ENCODE results near the gene CCN5.

GRCh38 chr20:44709380-44709779, 5.8 kb upstream of the CCN5 start:
- no peak for TF ChIP-seq EZH2phosphoT487 (IDR thresholded peaks at IDR 0.05; ENCODE audit: low read depth)
- no peak for TF ChIP-seq CTCF (IDR thresholded peaks at IDR 0.05; ENCODE audit: low read depth, low read length)

Data from OCI-LY3 (cell line).